ENCODE results near the gene SIGLEC6.

Gene SIGLEC6

GRCh38 chr19:51531349-51532315, at the start of gene SIGLEC6:
Gene SIGLEC6, minus strand, starts transcription at chr19:51531670. Its CDS starts 22 bp downstream, at chr19:51531648.
- DNase-seq, result no peak

- no peak for DNase-seq
These were observed 45.4 kb upstream of the SIGLEC6 start for GRCh38 chr19:51576850-51577249.

- DNase-seq, result no peak
These were observed 41.9 kb upstream of the SIGLEC6 start for GRCh38 chr19:51573331-51573730.

GRCh38 chr19:51572908-51573307, 41.4 kb upstream of the SIGLEC6 start:
- DNase-seq, result no peak

GRCh38 chr19:51572410-51572809, 40.9 kb upstream of the SIGLEC6 start:
- no peak for DNase-seq

GRCh38 chr19:51571599-51571998, 40.1 kb upstream of the SIGLEC6 start:
- no peak for DNase-seq

- peak; percentile 84 to 93 for DNase-seq
These were observed 39.6 kb upstream of the SIGLEC6 start, which contains the start of gene ZNF175 for GRCh38 chr19:51570962-51571575. Gene ZNF175, plus strand, starts transcription at chr19:51571283. Its CDS starts 2,047 bp downstream, at chr19:51573330.

- DNase-seq, result no peak
These were observed 37.0 kb upstream of the SIGLEC6 start for GRCh38 chr19:51568456-51568855.

- no peak for DNase-seq
These were observed 36.1 kb upstream of the SIGLEC6 start for GRCh38 chr19:51567583-51567982.

GRCh38 chr19:51566489-51567100, 35.1 kb upstream of the SIGLEC6 start:
- DNase-seq, result no peak

GRCh38 chr19:51565583-51565982, 34.1 kb upstream of the SIGLEC6 start:
- DNase-seq, result no peak

- DNase-seq, result no peak
These were observed 33.3 kb upstream of the SIGLEC6 start for GRCh38 chr19:51564791-51565190.

- no peak for DNase-seq
These were observed 28.9 kb upstream of the SIGLEC6 start for GRCh38 chr19:51560339-51560738.

- DNase-seq, result no peak
These were observed 27.8 kb upstream of the SIGLEC6 start for GRCh38 chr19:51559240-51559639.

- DNase-seq, result no peak
These were observed 21.7 kb upstream of the SIGLEC6 start for GRCh38 chr19:51552996-51553725.

GRCh38 chr19:51552608-51552995, 21.1 kb upstream of the SIGLEC6 start:
- no peak for DNase-seq

- no peak for DNase-seq
These were observed 20.4 kb upstream of the SIGLEC6 start for GRCh38 chr19:51551673-51552432.

- DNase-seq, result no peak
These were observed 19.6 kb upstream of the SIGLEC6 start for GRCh38 chr19:51550848-51551672.

GRCh38 chr19:51549533-51550324, 18.3 kb upstream of the SIGLEC6 start:
- DNase-seq, result no peak

GRCh38 chr19:51548891-51549305, 17.4 kb upstream of the SIGLEC6 start:
- DNase-seq, result no peak

All from NCI-H2081 (cell line).